GM12873 (cell line): ENCODE results near the gene EDEM1.

Source experiments
- CTCF ChIP-seq: IDR thresholded peaks from 2 replicates; pipeline ENCODE4 v1.5.1; 2012; ENCODE audit warnings: low read depth, mild to moderate bottlenecking, moderate library complexity, low read length, control low read depth; ENCODE audit not compliant: insufficient read depth; ENCODE audit errors: missing control alignments

Gene EDEM1

DNA sequence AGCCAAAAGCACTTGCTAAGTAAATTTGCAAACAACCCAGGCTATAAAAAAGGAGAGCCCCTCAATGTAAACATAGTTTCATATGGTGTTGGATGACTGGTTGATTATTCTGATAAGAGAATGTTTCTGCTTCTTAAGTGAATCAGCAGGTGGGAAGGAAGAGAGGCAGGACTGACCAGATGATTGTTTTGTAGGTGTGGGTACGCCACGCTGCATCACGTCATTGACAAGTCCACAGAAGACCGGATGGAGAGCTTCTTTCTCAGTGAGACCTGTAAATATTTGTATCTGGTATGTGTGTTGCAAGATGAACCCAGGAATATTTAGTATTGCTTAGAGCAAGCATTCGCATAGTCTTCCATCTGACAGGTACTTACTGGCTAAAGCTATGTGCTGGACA lies 23.4 kb downstream of the EDEM1 start:
- no peak for TF ChIP-seq CTCF

DNA sequence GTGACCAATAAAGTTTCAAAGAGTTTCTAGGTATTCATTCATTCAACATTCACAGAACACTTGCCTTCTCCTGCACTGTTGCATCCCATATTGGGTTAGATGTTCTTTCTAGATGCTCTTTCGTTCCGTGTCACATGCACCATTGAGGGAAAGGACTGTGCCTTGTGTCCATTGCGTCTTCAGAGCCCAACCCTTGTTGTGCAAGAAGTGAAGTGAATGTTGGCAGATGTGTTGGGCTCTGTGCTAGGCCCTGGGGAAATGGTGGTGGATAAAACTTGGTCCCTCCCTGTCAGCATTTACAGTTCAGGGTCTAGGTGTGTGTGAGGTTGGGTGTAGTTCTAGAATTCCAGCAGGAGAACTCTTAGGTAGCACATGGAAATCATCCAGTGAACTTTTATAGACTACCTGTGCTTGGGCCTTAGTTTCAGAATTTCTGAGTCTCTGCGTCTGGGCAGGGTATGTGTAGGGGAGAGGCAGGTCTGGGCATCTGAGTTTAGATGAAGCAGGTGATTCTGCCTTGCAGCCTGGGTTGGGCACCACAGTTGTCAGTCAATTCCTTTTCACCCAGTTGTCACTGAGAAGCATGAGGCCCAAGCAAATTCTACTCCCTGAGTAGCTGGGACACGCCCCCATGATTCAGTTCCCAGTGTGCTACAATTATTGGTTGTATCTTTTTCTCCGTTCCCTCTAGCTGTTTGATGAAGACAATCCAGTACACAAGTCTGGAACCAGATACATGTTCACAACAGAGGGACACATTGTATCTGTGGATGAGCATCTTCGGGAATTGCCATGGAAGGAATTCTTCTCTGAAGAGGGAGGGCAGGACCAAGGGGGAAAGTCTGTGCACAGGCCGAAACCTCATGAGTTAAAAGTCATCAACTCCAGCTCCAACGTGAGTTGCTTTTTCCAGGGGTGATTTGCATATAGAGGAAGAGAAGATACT lies 25.4 kb downstream of the EDEM1 start:
- no peak for TF ChIP-seq CTCF

DNA sequence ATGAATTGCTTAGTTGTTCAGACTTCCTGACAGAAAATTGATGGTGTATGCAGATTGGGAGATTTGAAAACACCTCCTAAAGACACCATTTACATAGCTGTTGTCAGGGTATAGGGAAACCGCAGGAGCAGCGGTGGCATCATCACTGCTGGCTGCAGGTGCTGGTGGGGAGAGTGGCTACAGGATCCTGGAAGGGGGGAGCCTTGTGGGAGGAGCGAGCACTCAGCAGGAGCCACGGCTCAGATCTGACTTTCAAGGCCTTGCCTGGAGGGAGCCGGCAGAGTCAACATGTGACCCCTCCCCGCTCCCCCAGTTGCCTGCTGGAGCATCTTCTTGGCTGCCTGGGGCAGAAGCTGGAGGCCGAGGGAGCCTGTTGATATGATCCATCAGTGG lies 26.1 kb downstream of the EDEM1 start:
- no peak for TF ChIP-seq CTCF

GRCh38 chr3:5214352-5214751 lies 26.8 kb downstream of the EDEM1 start:
- no peak for TF ChIP-seq CTCF

DNA sequence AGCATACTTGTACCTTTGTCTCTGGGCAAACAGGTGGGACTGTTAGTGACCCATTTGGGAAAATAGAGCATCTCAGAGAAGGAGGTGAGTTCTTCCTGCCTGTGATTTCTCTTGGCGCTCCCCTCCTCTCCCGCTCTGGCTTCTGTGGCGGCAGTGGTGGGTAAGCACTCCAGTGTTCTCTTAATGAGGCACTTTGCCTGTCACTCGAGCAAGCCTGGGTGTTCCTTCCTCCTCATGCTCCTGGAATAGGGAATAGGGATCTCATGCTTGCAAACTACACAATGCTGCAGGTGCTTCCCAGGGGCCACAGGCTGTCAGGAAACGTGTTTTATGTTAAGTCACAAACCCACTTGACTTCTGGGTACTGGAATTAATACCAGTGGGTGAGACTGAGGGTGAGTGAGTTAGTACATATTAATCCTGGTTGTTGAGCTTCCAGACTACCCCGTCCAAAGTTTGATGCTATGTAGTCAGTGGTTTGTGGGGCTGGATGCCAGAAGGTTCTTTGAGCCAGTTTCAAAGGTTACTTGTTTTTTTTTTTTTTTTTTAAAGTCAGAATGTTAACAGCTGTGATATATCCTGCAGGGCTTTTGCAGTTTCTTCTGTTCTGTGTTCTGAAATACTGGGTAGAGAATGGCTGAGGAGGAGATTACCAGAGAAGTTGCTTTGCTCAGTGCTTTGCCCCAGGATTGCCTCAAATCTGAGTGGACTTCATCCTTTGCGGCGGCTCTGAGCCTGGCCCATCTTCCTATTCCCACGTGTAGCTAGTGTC lies 30.5 kb downstream of the EDEM1 start:
- TF ChIP-seq CTCF, result no peak

GRCh38 chr3:5218815-5219214 lies 31.3 kb downstream of the EDEM1 start:
- TF ChIP-seq CTCF, result no peak

- TF ChIP-seq CTCF, result no peak
Observed at GRCh38 chr3:5219216-5219615, 31.7 kb downstream of the EDEM1 start.
